IMR-90 (cell line): Measurements from ENCODE around the gene RPL4. TPM values are rescaled to one million over a fixed set of nuclear protein-coding genes. Genes with fewer than 3 reads are reported as not detected.

Experiments used
- ATAC-seq: fragments of 200-7000 bp; cut with Tn5 transposase; 2 replicates; pipeline ENCODE4 v1.9.1; 2020; ENCODE audit warnings: low read depth, mild to moderate bottlenecking, moderate library complexity
- BruUV-seq: library from RNA; stranded (reverse); fragments of 400-500 nt; replicated peaks from 2 replicates; lab custom pipeline; 2021; lab: Mats Ljungman, UMichigan
- CTCF ChIA-PET: fragments of 300-600 bp; formaldehyde crosslinking; extraction: SDS; loops from one replicate; lab custom pipeline; 2021; ENCODE audit warnings: antibody characterized with exemption; lab: Yijun Ruan, JAX
- POLR2A ChIA-PET: fragments of 300-600 bp; sonication (Branson Sonifier 250); formaldehyde crosslinking; loops from one replicate; lab custom pipeline; 2022; ENCODE audit warnings: antibody characterized with exemption; ENCODE audit not compliant: unreplicated experiment; lab: Charles Lee
- DNase-seq: peaks from one replicate; pipeline ENCODE4 v3.0.0; 2013
- H2AFZ ChIP-seq: replicated peaks from 2 replicates; pipeline ENCODE3; 2013; ENCODE audit warnings: low read length, mild to moderate bottlenecking; ENCODE audit not compliant: poor library complexity
- H2AK5ac ChIP-seq: 2 replicates; pipeline ENCODE4 v1.6.1; 2013; ENCODE audit warnings: low read depth, low read length, inconsistent platforms
- H2AK9ac ChIP-seq: replicated peaks from 2 replicates; pipeline ENCODE3; 2013; ENCODE audit warnings: mild to moderate bottlenecking, low read depth, low read length, moderate library complexity; ENCODE audit not compliant: poor library complexity
- H2BK120ac ChIP-seq: 2 replicates; pipeline ENCODE4 v1.6.1; 2013; ENCODE audit warnings: low read depth, low read length, inconsistent platforms
- H2BK15ac ChIP-seq: 3 replicates; pipeline ENCODE4 v1.6.1; 2013; ENCODE audit warnings: low read depth, low read length, inconsistent platforms
- H2BK20ac ChIP-seq: 2 replicates; pipeline ENCODE4 v1.6.1; 2013; ENCODE audit warnings: low read depth, mild to moderate bottlenecking, inconsistent platforms, low read length, moderate library complexity
- H2BK5ac ChIP-seq: 2 replicates; pipeline ENCODE4 v1.6.1; 2013; ENCODE audit warnings: mild to moderate bottlenecking, low read depth, low read length, inconsistent platforms; ENCODE audit not compliant: poor library complexity, severe bottlenecking
- H3K14ac ChIP-seq: replicated peaks from 2 replicates; pipeline ENCODE4 v1.6.1; 2013; ENCODE audit warnings: low read depth, low read length, inconsistent platforms
- H3K18ac ChIP-seq: 2 replicates; pipeline ENCODE4 v1.6.1; 2013; ENCODE audit warnings: low read depth, low read length, control low read depth
- H3K23ac ChIP-seq: 2 replicates; pipeline ENCODE4 v1.6.1; 2013; ENCODE audit warnings: low read depth, low read length, inconsistent platforms
- H3K27ac ChIP-seq: 2 replicates; pipeline ENCODE4 v1.5.1; 2013; ENCODE audit warnings: mild to moderate bottlenecking, control low read depth, low read length; ENCODE audit not compliant: insufficient read depth
- H3K27me3 ChIP-seq: 2 replicates; pipeline ENCODE4 v1.6.1; 2013; ENCODE audit warnings: low read length; ENCODE audit not compliant: control insufficient read depth, insufficient read depth
- H3K36me3 ChIP-seq: 2 replicates; pipeline ENCODE4 v1.6.1; 2013; ENCODE audit warnings: low read length, mixed read lengths; ENCODE audit not compliant: control insufficient read depth, insufficient read depth
- H3K4ac ChIP-seq: 2 replicates; pipeline ENCODE4 v1.6.1; 2013; ENCODE audit warnings: low read depth, low read length, inconsistent platforms
- H3K4me1 ChIP-seq: 2 replicates; pipeline ENCODE4 v1.6.1; 2013; ENCODE audit warnings: low read length, mixed read lengths; ENCODE audit not compliant: control insufficient read depth, insufficient read depth
- H3K4me2 ChIP-seq: 2 replicates; pipeline ENCODE4 v1.6.1; 2013; ENCODE audit warnings: low read depth, mild to moderate bottlenecking, control low read depth, low read length, moderate library complexity
- H3K4me3 ChIP-seq: 2 replicates; pipeline ENCODE4 v1.5.1; 2013; ENCODE audit warnings: low read depth, mild to moderate bottlenecking, control low read depth, low read length, moderate library complexity; ENCODE audit not compliant: insufficient read depth
- H3K56ac ChIP-seq: 2 replicates; pipeline ENCODE4 v1.6.1; 2013; ENCODE audit warnings: low read length, inconsistent platforms; ENCODE audit not compliant: insufficient read depth; ENCODE audit errors: extremely low read depth
- H3K79me1 ChIP-seq, 2 experiments: 2 replicates each; pipeline ENCODE4 v1.6.1; 2013; ENCODE audit warnings: low read length in 2 of 2, inconsistent platforms in 1 of 2, low read depth in 1 of 2
- H3K9ac ChIP-seq: 2 replicates; pipeline ENCODE4 v1.6.1; 2013; ENCODE audit warnings: low read depth, low read length, control low read depth
- H3K9me1 ChIP-seq: 2 replicates; pipeline ENCODE4 v1.6.1; 2013; ENCODE audit warnings: low read length, inconsistent platforms; ENCODE audit not compliant: insufficient read depth
- H3K9me3 ChIP-seq: 2 replicates; pipeline ENCODE4 v1.6.1; 2013; ENCODE audit warnings: low read length; ENCODE audit not compliant: control insufficient read depth, insufficient read depth
- H4K20me1 ChIP-seq: 2 replicates; pipeline ENCODE4 v1.6.1; 2013; ENCODE audit warnings: low read length, inconsistent platforms; ENCODE audit not compliant: insufficient read depth
- H4K5ac ChIP-seq: 2 replicates; pipeline ENCODE4 v1.6.1; 2013; ENCODE audit warnings: mild to moderate bottlenecking, low read depth, low read length, control low read depth
- H4K8ac ChIP-seq, 2 experiments: 2 replicates each; pipeline ENCODE4 v1.6.1; 2013; ENCODE audit warnings: low read depth in 2 of 2, low read length in 2 of 2, control low read depth in 1 of 2, inconsistent platforms in 1 of 2
- H4K91ac ChIP-seq: 2 replicates; pipeline ENCODE4 v1.6.1; 2013; ENCODE audit warnings: low read depth, low read length, inconsistent platforms; ENCODE audit not compliant: insufficient read depth
- BHLHE40 ChIP-seq: fragments of 150-350 bp; IDR thresholded peaks from 2 replicates; pipeline ENCODE4 v1.6.1; 2016; ENCODE audit warnings: mild to moderate bottlenecking, low read depth, low read length
- CEBPB ChIP-seq: IDR thresholded peaks from 2 replicates; pipeline ENCODE4 v1.6.1; 2012; ENCODE audit warnings: low read depth, low read length, improper control_type of control experiment
- CHD1 ChIP-seq: IDR thresholded peaks from 2 replicates; pipeline ENCODE4 v1.6.1; 2012; ENCODE audit warnings: low read depth, low read length, improper control_type of control experiment
- ELK1 ChIP-seq: fragments of 150-350 bp; IDR thresholded peaks from 2 replicates; pipeline ENCODE4 v1.6.1; 2016; ENCODE audit warnings: low read depth, mild to moderate bottlenecking, low read length, moderate library complexity, borderline replicate concordance
- FOS ChIP-seq: fragments of 150-350 bp; IDR thresholded peaks from 2 replicates; pipeline ENCODE4 v1.6.1; 2016; ENCODE audit warnings: low read depth, low read length
- MAZ ChIP-seq: IDR thresholded peaks from 2 replicates; pipeline ENCODE4 v1.6.1; 2012; ENCODE audit warnings: low read depth, mild to moderate bottlenecking, low read length, improper control_type of control experiment, moderate library complexity, borderline replicate concordance
- POLR2A ChIP-seq: IDR thresholded peaks from 2 replicates; pipeline ENCODE4 v1.6.1; 2012; ENCODE audit warnings: mild to moderate bottlenecking, low read depth, low read length
- RCOR1 ChIP-seq: IDR thresholded peaks from 2 replicates; pipeline ENCODE4 v1.6.1; 2012; ENCODE audit warnings: mild to moderate bottlenecking, low read length, improper control_type of control experiment; ENCODE audit not compliant: insufficient replicate concordance
- RFX5 ChIP-seq: IDR thresholded peaks from 2 replicates; pipeline ENCODE4 v1.8.0; 2012; ENCODE audit warnings: low read depth, mild to moderate bottlenecking, low read length, moderate library complexity
- SMC3 ChIP-seq: fragments of 150-350 bp; IDR thresholded peaks from 2 replicates; pipeline ENCODE4 v1.6.1; 2016; ENCODE audit warnings: low read depth, mild to moderate bottlenecking, antibody characterized with exemption, low read length, moderate library complexity
- USF2 ChIP-seq: fragments of 150-350 bp; IDR thresholded peaks from 2 replicates; pipeline ENCODE4 v1.6.1; 2017; ENCODE audit warnings: mild to moderate bottlenecking, antibody characterized with exemption, low read length, low read depth
- WGBS, 2 experiments: methylation state at CpG; one replicate each; pipeline versions ENCODE4 v1.1.5 to v1.1.7; 2013; ENCODE audit warnings: missing lambda C conversion rate in 2 of 2; ENCODE audit not compliant: insufficient read length in 1 of 2; ENCODE audit errors: extremely low coverage in 2 of 2; 5-methylcytosine and 5-hydroxymethylcytosine counted together
- dilution Hi-C: fragments of 300-500 bp; cut with HindIII; formaldehyde crosslinking; loops from one replicate; pipeline ENCODE4 v1.14.3; 2018; ENCODE audit warnings: low sequenced_read_pairs; ENCODE audit not compliant: unreplicated experiment
- in situ Hi-C: fragments of 300-500 bp; cut with MboI; formaldehyde crosslinking; loops from 3 replicates; pipeline ENCODE4 v1.14.3; 2019; ENCODE audit warnings: low sequenced_read_pairs, inconsistent platforms, mixed read lengths
- intact Hi-C: fragments of 100-400 bp; cut with micrococcal nuclease; formaldehyde crosslinking; loops from 2 replicates; pipeline ENCODE4 v1.10.0; 2022
- polyA plus RNA-seq, 3 experiments: library from polyadenylated mRNA; depleted of rRNA; stranded (reverse); fragments of >200 nt; gene quantifications; 2 replicates each; pipeline ENCODE4 v1.2.3, GENCODE V29; 2012; ENCODE audit warnings: low replicate concordance in 1 of 3
- total RNA-seq: library from RNA; depleted of rRNA; stranded (reverse); fragments of >200 nt; gene quantifications from 2 replicates; pipeline ENCODE4 v1.2.3, GENCODE V29; 2012

RPL4 gene
- total and polyA plus RNA-seq, 2 of the 4 experiments (the other 2 are of a cell fraction): 4,083 to 13,244 TPM

GRCh38 chr15:66452971-66453580, 51.6 kb downstream of the RPL4 start:
- Histone ChIP-seq H3K4ac (no peak overlapping the region), H3K4me1 (no peaks in the 10 kb centered on the region), H3K79me1 (peaks cover 13 to 30% of the 10 kb centered on the region in 2 experiments), H3K4me2 (no peak overlapping the region), H2BK15ac (no peak overlapping the region), H3K9me3 (no peaks in the 10 kb centered on the region), H2BK120ac (no peak overlapping the region), H3K36me3 (peaks cover 12% of the 10 kb centered on the region), H2AK9ac (no peak overlapping the region), H4K5ac (no peak overlapping the region), H3K27ac (no peak overlapping the region), H3K56ac (no peak overlapping the region), H2BK5ac (no peak overlapping the region), H2BK20ac (no peak overlapping the region), H3K18ac (no peak overlapping the region), H4K91ac (no peak overlapping the region), H3K9ac (no peak overlapping the region), H3K14ac (no peak overlapping the region), H2AFZ (no peak overlapping the region), H2AK5ac (no peak overlapping the region), H3K9me1 (peaks cover 8% of the 10 kb centered on the region; the same call in 1 of the 2 replicates), H4K20me1 (no peaks in the 10 kb centered on the region; the same call in 1 of the 2 replicates), H3K27me3 (no peaks in the 10 kb centered on the region), H3K23ac (no peak overlapping the region), H4K8ac (no peak overlapping the region), H3K4me3 (no peak overlapping the region)
- in situ Hi-C loops (no loop called here), intact Hi-C loops (no loop called here), dilution Hi-C loops (no loop called here)
- no TSS peak for BruUV-seq
- DNase-seq (no peak), ATAC-seq (no peak)
- POLR2A ChIA-PET: no interaction called here
- WGBS, 2 experiments: no CpG with 5 or more reads among the region's 1 CpG
- TF ChIP-seq SMC3 (no peak), POLR2A (no peak), BHLHE40 (no peak), RCOR1 (no peak), RFX5 (no peak), CHD1 (no peak), ELK1 (no peak), MAZ (no peak), CEBPB (no peak), USF2 (no peak), FOS (no peak)
- CTCF ChIA-PET: no interaction called here
